ENCODE data around the gene MAP1LC3A.

MAP1LC3A gene

DNA sequence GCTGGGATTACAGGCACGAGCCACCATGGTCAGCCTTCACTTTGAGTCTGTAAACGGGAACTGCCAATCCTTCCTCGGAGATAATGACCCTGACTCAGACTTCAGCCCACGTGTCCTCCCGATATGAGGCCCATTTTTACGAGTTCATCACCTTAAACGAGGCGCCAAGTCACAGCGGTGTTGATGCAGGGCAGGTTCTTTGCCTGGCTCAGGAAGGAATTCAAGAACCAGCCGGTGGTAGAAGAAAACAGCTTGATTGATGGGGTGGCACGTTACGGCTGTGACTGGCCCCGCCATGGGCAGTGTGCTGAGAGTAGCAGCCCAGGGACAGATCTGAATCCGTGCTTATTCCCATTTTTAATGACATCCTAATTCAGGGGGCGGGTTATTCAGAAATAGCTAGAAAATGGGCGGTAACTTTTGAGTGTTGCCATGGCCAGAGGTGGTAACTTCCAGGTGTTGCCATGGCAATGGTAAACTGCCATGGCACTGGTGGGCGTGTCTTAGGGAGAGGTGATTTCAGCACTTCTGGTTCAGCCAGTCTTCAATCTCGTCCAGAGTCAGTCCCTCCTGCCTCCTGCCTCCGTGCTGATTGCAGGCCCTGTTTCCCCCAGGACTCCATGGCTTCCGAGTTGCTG is 9.1 kb upstream of the MAP1LC3A start:
- no peak for DNase-seq (ENCODE audit: low read depth in 2 of 2)

DNA sequence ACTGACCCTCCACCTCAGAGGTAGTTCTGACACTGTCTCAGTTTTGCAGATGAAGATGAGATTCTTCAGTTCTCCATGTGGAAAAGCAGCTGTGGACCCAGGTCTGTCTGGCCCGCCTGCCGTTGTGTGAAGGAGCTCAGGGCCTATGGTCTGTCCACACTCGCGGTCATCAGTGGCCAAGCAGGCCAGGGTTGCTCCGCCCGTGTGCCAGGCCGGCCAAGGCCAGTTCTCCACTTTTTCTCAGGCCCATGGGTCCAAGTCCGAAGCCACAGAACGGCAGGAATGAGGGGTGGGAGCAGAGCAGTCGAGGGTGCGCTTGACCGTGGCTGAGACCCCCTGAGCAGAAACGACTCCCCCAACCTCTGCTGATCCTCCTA is 8.6 kb upstream of the MAP1LC3A start:
- DNase-seq (ENCODE audit: low read depth in 2 of 2) = no peak

DNA sequence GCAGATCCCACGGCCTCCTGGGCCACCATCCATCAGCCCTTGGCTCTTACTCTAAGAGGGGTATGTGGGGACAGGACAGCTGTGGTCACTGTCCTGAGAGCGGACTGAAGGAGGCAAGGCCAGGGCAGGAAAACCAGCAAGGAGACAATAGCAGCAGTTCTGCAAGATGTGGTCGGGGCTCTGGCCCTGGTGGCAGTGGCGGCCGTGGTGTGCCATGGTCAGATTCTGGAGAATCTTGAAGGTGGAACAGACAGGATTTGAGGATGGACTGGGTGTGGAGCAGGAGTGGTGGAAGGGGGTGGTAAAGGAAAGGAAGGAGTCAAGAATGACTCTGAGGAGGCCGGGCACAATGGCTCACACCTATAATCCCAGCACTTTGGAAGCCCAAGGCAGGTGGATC is 5.9 kb upstream of the MAP1LC3A start:
- DNase-seq (ENCODE audit: low read depth in 2 of 2) = no peak

DNA sequence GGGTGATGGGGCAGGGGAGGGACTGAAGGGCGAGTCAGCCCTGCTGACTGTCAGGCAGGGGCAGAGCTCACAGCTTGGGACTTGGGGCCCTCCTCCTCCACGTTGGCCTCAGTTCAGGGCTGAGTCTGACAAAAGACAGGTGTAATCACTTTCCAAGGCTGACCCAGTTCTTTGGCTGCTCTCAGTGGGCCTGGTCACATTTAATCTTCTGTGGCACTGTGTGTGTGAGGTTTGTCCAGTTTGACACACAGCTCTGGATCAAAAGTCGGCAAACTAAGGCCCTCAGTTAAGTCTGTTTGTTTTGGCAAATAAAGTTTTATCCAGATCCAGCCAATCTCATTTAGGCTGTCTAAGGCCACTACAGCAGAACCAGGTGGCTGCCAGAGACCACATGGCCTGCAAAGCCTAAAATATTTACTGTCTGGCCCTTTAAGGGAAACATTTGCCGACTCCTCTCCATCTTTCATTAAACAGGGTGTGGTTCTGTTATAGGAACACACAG is 5.1 kb upstream of the MAP1LC3A start:
- DNase-seq (ENCODE audit: low read depth in 2 of 2) = no peak

DNA sequence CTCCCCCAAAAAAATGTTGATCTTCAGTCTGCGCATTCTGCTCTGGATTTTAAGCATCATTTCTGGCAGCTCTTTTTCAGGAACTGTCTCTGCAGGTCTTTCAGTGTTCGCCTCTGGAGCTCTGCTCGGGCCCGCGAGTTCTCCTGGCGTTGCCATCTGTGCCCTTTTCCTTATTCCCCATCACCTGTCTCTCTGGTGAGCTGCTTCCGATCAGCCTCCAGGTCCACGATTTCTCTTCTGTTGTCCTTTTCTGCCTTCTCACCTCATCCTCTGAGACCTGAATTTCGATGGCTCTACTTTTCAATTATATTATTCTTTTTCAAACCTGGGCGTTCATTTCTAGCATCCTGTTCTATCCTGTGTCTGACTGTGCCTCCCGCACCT is 590 bp upstream of the MAP1LC3A start:
- DNase-seq (ENCODE audit: low read depth in 2 of 2) = no peak

DNA sequence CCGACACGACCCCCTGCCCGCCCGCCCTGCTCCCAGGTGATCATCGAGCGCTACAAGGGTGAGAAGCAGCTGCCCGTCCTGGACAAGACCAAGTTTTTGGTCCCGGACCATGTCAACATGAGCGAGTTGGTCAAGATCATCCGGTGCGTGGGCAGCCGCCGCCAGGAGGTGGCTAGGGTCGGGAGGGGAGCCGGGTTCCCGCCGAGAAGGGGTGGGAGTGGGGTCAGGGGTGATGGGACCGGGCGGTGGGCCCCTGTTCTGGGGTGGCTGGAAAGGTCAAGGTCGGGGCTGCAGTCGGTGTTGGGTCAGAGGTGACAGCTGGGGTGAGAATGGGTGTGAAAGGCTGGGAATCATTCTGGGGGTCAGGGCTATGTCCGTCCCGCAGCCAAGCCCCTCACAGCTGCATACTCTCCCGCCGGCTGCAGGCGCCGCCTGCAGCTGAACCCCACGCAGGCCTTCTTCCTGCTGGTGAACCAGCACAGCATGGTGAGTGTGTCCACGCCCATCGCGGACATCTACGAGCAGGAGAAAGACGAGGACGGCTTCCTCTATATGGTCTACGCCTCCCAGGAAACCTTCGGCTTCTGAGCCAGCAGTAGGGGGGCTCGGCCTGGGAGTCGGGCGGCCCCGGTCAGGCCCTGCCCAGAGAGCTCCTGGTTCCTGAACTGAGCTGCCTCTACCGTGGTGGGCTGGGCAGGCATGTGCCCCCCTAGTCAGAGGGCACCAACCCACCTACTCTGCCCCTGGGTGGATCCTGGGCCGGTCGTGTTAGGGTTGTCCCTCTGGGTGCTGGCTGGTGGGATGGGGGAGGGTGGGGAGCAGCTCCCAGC is 1.0 kb downstream of the MAP1LC3A start:
- no peak for DNase-seq (ENCODE audit: low read depth in 2 of 2)

DNA sequence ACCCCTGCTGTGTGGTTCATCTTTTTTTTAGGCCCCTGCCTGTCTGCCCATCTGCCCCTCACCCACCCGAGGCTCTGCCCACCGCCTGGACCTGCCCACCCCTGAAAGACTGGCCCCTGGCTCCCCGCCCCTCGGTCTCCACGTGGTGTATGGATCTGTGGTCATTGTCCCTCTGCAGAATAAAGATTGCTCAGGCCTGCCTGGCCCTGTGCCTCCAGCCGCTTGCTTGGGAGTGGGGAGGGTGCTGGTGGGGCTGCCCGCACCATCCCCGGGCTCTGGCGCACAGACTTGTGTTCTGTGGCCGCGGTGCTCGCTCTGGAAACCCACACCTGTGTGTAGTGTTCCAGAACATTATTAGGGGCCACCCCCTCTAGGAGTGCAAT is 1.6 kb downstream of the MAP1LC3A start:
- no peak for DNase-seq (ENCODE audit: low read depth in 2 of 2)

DNA sequence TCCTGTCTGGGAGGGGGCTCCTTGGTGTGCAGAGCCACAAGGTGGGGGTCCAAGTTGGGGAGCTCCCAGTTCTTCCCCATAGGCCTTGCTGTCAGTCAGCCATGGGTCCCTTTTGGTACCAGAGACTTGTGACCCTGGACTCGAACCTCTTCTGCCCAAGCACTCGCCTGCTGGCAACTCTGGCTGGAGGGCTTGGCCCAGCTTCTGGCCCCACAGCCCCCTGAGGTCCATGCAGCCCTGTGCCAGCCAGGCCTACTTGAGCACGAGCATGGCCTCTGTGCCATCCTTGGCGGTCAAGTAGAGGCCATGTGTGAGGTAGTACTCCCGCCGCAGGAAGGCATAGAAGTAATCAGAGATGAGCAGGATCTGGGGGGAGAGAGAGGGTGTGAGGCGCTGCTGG is 2.1 kb downstream of the MAP1LC3A start:
- DNase-seq (ENCODE audit: low read depth in 2 of 2) = no peak

DNA sequence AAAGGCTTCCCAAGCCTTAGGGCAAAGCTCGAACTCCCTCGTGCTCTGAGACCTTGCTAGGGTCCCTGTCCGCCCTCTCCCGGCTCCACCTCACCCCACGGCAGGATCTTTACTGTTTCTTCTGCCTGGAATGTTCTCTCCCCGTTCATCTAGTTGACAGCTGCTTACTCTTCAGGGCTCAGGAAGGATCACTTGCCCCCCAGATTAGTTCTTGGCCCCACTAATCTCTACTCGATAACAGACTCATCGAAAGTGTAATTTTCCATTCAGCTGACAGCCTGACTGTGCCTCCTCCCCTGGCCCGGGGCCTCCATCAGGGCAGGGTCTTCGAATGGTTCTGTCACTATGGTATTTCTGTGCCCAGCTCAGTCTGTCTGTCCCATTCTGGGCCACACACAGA is 3.1 kb downstream of the MAP1LC3A start:
- no peak for DNase-seq (ENCODE audit: low read depth in 2 of 2)

DNA sequence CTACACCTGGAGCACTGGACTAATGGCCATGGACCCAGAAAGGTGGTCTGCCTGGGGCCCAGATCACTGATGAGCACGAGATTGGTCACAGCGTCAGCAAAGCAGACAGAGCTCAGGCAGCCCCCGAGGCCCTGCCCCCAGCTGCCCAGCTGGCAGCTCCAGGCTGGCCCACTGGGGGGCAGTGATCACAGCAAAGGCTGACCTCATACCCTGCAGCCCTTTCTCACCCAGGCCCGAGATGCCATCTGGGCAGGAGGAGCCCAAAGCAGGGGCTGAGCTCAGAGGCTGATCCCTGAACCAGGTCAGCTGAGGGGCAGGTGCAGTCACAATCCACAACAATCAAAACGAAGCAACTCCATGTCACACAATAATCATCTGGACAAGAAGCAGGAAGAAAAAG is 4.1 kb downstream of the MAP1LC3A start:
- no peak for DNase-seq (ENCODE audit: low read depth in 2 of 2)

DNA sequence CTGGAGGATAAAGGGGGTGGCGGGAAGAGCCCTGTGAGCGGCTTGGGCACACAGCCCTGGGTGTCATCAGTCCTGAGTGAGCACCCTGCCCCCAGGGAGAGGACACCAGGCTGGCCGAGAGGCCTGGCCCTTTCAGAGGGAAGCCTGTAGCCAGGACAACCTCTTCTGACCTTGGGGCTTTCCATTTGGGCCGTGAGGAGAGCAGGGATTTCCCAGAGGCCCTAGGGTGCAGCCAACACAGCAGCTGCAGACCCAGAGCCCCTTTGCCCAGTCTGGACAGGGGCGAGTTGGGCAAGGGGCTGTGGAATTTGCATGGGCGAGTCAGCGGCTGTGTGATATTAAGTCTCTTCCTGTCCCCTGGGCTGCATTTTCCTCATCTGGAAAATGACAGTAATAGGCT is 6.3 kb downstream of the MAP1LC3A start:
- no peak for DNase-seq (ENCODE audit: low read depth in 2 of 2)

DNA sequence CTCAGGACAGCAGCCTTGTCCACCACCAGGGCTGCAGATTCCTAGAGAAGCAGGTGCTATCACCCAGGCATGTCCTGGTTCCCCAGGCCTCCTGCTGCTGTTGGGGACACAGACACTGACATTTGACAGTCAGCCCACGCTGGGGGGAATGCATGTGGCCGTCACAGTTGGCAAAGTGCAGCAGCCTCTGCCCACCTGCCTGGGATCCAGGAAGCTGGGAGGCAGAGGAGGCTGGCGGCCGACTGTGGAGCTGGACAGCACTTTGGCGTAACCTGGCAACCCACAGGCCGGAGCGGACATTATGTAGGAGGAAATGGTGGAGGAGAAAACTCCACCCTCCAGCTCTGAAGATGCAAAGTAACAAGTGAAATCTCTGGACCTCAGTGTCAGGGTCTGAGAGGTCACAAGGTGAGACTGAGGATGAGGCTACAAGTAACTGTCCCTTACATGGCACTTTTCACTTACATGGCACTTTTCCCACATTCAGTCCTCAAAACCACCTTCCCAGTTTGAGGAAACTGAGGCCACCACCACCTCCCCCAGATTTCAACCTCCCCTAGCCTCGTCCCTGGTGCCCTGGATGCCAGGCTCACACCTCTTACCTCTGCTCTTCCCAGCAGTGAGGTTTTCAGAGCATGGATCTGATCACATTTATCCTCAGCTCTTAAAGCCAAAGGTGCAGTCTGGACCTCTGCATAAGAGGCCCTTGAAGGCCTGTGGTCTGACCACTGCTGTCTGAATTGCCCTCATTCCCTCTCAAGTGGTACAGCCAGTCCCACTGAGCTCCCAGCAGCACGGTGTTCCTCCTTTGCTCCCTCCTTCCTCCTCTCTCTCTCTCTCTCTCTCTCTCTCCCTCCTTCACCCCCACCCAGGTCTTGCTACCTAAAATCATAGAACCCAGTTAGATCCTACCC is 8.7 kb downstream of the MAP1LC3A start:
- DNase-seq (ENCODE audit: low read depth in 2 of 2) = no peak

DNA sequence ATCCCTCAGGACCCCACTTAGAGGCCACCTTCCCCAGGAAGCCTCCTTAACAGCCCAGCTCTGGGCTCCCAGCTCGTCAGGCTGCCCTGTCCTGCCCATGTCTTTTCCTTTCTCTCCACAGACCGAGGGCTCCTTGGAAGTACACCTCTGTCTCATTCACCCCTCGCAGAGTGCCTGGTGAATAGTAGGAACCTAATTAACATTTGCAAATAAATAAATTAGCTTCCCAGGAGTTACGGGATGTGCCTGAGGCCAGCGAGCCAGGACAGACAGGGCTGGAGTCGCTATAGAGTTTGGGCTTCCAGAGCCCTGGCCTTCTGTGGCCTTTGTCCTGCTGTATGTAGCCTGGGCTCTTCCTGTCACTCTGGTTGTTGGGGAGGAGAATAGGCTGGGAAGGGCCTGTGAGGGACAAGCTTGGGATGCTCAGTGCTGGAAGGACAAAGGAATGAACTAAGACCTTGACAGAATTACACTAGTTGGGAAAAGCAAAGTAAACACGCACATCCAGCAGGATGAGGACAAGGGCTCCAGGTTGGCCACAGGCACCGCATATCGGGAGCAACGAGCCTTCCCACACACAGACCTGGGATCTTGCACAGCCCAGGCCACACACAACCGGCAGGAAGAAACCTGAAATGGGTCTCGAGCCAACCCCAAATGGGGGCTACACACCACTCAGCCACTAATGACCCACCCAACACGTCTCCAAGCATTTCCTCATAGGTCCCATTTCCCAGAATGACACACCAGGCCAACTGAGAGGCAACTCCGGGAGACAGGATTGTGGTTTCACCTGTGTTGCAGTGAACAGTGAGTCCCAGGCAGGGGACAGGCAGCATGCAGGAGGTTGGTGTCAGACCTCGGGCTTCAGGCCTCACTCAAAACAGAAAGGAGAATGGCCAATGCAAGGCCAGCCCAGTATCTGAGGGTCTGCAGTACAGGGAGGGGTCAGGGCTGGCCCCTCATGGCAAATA is 9.7 kb downstream of the MAP1LC3A start:
- no peak for DNase-seq (ENCODE audit: low read depth in 2 of 2)

DNA sequence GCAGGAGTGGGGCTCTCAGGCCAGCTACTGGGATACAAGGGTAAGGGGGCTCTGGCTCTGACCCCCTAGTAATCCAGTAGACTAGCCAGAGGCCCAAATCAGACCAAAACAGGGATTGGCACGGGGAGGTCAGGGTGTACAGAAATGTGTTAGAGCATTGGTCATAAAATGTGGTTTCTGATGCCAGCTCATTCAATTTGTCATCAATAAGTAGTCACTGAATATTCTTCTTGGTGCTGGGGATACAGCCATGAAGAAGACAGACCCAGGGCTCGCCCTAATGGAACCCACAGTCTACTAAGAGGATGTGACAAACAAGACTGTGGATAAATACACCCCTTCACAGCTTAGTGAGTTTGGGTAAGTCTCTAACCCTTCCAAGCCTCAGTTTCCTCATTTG is 11.1 kb downstream of the MAP1LC3A start:
- DNase-seq (ENCODE audit: low read depth in 2 of 2) = no peak

DNA sequence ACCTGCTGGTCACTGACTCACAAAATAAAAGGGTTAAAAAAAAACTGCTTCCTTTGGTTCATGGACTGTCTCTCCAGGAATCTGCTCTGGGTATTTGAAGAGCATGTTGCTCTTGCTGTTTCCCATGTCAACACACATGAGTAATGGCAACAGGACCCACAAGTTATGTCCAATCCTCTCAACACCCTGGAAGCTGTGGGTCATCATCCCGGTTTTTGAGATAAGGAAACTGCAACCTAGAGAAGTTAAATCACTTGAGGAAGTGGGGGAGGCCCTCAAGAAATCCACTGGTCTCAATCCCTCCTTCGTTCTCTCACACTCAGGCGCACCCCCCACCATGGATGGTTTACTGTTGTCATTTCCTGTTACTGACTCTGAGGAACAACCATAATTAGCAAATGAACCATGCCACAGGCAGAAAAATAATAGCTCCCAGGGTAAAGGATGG is 12.4 kb downstream of the MAP1LC3A start:
- DNase-seq (ENCODE audit: low read depth in 2 of 2) = no peak

DNA sequence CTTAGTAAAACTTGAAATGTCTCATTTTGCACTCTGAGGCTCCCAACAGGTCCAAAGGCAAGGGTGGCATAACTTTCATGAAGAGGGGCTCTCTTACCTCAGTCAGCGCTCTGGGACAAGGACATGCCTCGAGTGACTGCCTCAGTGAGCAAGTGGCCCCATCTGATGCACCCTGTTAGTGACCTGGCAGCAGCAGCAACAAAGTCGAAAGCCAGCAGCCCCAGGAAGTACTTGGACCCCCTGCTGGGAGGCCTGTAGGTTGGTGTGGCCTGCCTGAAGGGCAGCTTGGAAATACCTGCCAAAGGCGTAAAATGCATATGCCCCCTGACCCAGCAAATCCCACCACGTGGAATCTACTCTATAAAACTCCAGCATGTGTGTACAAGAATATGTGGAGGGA is 13.2 kb downstream of the MAP1LC3A start:
- no peak for DNase-seq (ENCODE audit: low read depth in 2 of 2)

DNA sequence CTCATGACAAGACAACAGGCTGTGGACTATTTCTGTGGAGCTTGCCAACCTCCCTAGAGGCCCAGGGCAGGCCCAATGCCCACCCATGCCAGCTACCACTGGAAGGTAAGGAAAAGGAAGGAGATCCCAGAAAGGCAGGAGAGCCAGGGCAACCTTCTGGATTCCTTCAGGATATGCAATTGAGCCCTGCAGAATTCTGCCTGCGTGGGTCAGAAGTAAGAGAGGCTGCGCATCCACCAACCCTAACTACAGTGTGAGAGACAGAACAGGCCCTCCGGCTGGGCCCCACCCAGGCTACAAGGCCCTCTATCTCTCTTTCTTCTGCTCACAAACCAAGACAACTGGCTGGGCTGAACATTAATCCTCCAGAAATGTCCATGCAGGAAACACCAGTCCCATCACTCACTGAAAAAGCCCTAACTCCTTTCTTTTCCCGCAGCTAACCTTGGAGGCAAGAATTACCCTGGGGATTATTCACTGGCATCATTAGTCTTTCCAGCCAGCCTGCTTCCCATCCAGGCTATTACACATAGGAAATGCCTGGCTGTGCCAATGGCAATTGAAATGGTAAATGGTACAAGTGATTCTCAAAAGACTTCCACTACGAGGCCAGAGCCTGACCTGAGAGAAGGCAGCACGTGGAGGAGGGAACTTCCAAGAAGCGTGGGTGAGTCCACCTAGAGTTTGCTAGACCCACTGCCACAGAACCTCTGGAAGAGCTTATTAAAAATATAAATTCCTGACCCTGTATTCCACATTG is 15.2 kb downstream of the MAP1LC3A start:
- DNase-seq (ENCODE audit: low read depth in 2 of 2) = no peak

DNA sequence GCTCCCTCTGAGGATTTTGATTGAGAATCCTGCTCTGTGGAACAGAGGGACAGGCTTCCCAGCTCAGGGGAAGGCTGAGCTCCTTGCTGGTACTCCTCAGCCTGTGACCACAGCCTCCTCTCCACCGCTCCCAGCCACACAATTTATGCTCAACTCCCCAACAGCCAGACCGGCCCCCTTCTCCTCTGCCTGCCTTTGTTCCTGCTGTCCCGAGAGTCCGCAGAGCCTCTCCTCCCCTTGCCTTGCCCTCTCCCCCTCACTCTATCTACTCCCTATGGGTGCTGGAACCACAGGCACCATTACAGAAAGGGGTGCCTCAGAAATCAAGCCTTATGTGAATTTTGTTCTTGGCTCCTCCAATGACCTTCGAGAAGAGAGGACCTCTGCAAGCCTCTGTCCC is 15.9 kb downstream of the MAP1LC3A start:
- DNase-seq (ENCODE audit: low read depth in 2 of 2) = no peak

DNA sequence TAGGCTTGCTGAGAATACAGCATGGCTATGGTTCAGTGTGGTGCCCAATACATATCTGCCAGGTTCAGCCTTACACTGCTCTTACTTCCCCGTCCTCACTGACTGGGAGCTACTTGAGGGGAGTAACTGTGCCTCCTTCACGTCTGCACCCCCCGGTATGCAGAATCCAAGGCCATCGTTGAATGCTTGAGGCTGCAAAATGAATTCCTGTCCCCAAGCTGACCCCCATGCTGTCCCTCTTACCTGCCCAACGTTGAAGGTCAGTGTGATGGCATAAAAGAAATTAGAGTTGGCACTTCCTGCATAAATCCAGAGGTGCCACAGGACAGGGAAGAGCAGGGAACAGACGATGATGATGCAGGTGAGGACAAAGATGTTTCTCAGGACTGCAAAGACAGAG is 16.3 kb downstream of the MAP1LC3A start:
- DNase-seq (ENCODE audit: low read depth in 2 of 2) = no peak

DNA sequence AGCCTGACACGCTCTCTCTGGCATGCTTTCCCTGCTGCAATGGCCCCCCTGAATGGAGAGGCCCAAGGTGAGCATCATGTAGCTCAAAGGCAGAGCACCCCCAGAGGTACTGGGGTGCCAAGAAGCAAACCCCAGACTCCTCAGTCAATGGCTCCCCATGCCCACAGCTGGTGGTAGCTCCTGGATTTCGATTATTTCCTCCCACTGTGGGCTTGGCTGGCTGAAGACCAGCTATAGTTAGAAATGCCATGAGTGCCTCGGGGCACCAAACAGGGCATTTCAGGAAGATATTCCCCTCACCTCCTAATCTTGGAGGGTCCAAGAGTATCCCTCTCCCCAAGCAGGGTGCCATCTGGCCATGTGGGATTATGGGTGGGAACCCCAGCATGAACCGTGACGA is 16.8 kb downstream of the MAP1LC3A start:
- DNase-seq (ENCODE audit: low read depth in 2 of 2) = no peak
